NCI-H748 (cell line): ENCODE results near the gene ENTPD3.

Experiments
- DNase-seq: peaks from one replicate; lab custom pipeline; 2025; ENCODE audit not compliant: unreplicated experiment; lab: John Stamatoyannopoulos, UW

The ENTPD3 gene

GRCh38 chr3:40398346-40398745, 11.4 kb downstream of the ENTPD3 start:
- DNase-seq = no peak

GRCh38 chr3:40404591-40405198, 17.7 kb downstream of the ENTPD3 start:
- no peak for DNase-seq

GRCh38 chr3:40407007-40407406, 20.0 kb downstream of the ENTPD3 start:
- no peak for DNase-seq

GRCh38 chr3:40407611-40408010, 20.6 kb downstream of the ENTPD3 start:
- DNase-seq = no peak

- no peak for DNase-seq
These were observed 27.3 kb downstream of the ENTPD3 start for GRCh38 chr3:40414270-40414669.

- DNase-seq = no peak
These were observed 31.0 kb downstream of the ENTPD3 start for GRCh38 chr3:40417845-40418543.

- DNase-seq = no peak
These were observed 35.9 kb downstream of the ENTPD3 start for GRCh38 chr3:40422861-40423260.

- DNase-seq = no peak
These were observed 40.2 kb downstream of the ENTPD3 start for GRCh38 chr3:40427045-40427669.

GRCh38 chr3:40432793-40433192, 45.8 kb downstream of the ENTPD3 start:
- DNase-seq = no peak

GRCh38 chr3:40437889-40438288, 50.9 kb downstream of the ENTPD3 start:
- no peak for DNase-seq

- no peak for DNase-seq
These were observed 58.1 kb downstream of the ENTPD3 start for GRCh38 chr3:40445062-40445461.

- DNase-seq = no peak
These were observed 58.9 kb downstream of the ENTPD3 start for GRCh38 chr3:40445880-40446279.

GRCh38 chr3:40450438-40450837, 63.5 kb downstream of the ENTPD3 start:
- DNase-seq = no peak

GRCh38 chr3:40451551-40451950, 64.6 kb downstream of the ENTPD3 start:
- no peak for DNase-seq

GRCh38 chr3:40452057-40452456, 65.1 kb downstream of the ENTPD3 start:
- no peak for DNase-seq

GRCh38 chr3:40452562-40452875, 65.5 kb downstream of the ENTPD3 start:
- DNase-seq = no peak

- DNase-seq = peak; percentile 98
These were observed 66.1 kb downstream of the ENTPD3 start for GRCh38 chr3:40452876-40453730.

- no peak for DNase-seq
These were observed 66.9 kb downstream of the ENTPD3 start for GRCh38 chr3:40453933-40454332.

GRCh38 chr3:40455328-40455727, 68.3 kb downstream of the ENTPD3 start:
- DNase-seq = no peak

- DNase-seq = no peak
These were observed 69.4 kb downstream of the ENTPD3 start for GRCh38 chr3:40456279-40456939.
